NCI-H128 (cell line): ENCODE data around the gene FUOM.
A peak's percentile ranks its signal among the peaks of the same experiment; 100 is the strongest.

ENCODE experiments used
- DNase-seq: peaks from one replicate; lab custom pipeline; 2025; ENCODE audit not compliant: unreplicated experiment; lab: John Stamatoyannopoulos, UW

The FUOM gene

GRCh38 chr10:133357285-133358161 is at the start of gene FUOM:
TSS of gene FUOM (minus strand) at chr10:133358019. CDS start at chr10:133358007, 12 bp downstream.
- DNase-seq, result no peak

DNA sequence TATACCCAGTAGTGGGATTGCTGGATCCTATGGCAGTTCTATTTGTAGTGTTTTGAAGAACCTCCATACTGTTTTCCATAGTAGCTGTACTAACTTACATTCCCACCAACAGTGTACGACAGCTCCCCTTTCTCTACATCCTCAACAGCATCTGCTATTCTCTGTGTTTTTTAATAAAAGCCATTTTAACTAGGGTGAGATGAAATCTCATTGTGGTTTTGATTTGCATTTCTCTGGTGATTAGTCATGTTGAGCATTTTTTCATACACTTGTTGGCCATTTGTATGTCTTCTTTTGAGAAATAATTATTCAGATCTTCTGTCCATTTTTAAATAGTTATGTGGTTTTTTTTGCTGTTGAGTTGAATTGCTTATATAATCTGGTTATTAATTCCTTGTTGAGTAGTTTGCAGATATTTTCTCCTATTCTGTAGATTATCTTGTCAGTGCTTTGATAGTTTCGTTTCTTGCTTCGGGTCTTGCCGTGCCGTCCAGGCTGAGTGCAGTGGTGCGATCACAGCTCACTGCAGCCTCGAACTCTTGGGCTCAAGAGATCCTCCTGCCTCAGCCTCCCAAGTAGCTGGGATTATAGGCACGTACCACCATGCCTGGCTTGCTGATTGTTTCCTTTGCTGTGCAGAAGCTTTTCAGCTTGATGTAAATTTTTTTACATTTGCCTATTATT is 48.2 kb upstream of the FUOM start:
- DNase-seq, result no peak

DNA sequence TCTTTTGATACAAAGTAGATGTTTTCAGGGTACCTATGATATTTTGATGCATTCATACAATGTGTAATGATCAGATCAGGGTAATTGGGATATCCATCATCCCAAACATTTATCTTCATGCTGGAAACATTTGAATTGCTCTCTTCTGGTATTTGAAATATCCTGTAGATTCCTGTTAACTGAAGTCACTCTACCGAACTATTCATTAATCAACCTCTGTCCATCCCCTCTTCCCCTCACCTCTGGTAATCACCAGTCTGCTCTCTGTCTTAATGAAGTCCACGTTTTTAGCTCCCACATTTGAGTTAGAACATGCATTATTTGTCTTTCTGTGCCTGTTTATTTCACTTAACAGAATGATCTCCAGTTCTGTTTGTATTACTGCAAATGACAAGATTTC is 47.5 kb upstream of the FUOM start:
- DNase-seq, result no peak

DNA sequence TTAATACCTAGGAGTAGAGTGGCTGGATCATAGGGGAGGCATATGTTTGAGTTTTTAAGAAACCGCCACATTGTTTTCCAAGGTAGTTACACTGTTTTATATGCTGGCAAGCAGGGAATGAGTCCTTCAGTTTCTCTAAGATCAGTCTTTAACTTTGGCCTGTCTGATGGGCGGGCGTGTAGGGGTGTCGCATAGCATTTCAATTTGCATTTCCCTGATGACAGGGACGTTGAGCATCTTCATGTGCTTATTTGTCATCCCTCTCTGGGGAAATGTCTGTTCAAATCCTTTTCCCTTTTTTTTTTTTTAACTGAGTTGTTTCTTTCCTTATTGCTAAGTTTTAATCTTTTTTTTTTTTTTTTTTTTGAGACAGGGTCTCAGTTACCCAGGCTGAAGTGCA is 46.0 kb upstream of the FUOM start:
- no peak for DNase-seq

GRCh38 chr10:133403359-133403758 is 45.5 kb upstream of the FUOM start:
- no peak for DNase-seq

- DNase-seq, result no peak
These were observed 44.3 kb upstream of the FUOM start for GRCh38 chr10:133401981-133402725.

GRCh38 chr10:133401500-133401899 is 43.7 kb upstream of the FUOM start:
- no peak for DNase-seq

DNA sequence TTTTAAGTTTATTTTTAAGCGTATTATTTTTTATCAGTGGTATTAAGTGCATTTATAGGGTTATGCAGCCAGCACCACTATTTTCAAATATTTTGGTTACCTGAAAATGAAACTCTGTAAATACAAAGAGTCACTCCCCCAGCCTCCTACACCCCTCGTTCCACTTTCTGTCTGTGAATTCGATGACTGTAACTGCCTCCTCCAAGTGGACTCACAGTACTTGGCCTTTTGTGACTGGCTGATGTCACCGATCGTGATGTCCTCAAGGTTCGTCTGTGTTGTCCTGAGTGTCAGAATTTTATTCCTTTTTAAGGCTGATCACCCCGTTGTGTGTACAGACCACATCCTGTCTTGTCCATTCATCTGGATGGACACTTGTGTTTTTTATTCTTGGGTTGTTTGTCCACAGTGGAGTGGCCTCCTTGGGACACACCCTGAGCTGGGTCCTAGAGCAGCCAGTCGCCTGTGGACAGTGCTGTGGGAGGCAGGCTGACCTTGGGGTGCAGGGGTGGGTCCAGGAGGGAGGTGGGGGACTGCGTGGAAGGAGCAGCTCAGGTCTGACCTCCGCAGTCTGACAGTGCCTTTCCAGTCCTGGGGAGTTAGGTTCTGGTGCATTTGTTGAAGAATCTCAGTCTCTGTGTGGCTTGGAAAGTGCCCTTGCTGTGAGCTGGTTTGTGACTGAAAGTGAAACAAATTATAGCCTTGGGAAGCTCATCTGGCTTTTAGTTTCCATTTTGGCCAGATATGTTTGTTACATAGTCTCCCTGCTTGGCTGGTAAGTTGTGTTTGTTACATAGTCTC is 43.0 kb upstream of the FUOM start:
- DNase-seq, result no peak

DNA sequence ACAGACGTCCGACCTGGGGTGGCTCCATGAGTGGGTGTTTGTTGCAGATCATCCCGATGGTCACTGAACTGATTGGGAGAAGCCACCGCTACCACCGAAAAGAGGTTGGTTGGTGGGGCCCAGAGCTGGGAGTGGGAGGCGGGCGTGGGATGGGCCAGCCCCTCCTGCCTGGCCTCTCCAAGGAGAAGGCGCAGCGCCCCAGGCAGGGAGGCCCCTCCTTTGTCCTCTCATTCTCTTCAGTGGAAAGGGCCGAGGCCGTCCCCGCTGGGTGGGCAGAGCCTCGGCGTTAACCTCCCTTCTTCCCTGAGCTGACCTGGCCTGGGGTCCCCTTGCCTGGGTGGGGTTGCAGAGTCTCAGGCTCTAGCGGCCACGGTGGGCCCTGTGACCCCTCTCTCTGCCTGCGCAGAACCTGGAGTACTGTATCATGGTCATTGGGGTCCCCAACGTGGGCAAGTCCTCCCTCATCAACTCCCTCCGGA is 41.3 kb upstream of the FUOM start:
- no peak for DNase-seq

GRCh38 chr10:133397938-133398337 is 40.1 kb upstream of the FUOM start:
- no peak for DNase-seq

DNA sequence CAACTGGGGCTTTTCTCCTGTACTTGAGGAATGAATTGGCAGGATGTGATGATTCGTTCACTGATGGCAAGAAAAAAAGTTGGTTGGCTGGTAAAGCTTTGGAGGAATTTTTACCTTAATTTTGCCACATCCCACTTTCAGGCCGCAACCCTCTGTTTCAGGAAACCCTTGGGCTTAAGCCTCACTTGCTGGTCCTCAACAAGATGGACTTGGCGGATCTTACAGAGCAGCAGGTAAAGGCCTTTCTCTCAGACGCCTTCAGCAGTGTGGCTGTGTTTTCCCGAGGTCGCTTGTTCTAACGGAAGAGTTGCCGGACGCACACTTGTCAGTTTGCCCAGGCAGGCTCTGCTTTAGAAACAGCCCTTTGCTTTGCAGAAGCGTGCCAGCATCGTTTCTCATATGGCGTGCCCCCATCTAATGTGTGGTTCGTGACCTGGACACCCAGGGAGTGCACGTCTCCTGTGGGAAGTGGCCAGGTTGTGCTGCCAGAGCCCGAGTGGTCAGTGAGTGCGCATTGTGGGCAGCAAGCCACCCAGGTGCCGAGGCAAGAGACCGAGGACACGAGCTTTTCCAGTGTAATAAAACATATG is 38.3 kb upstream of the FUOM start:
- no peak for DNase-seq

DNA sequence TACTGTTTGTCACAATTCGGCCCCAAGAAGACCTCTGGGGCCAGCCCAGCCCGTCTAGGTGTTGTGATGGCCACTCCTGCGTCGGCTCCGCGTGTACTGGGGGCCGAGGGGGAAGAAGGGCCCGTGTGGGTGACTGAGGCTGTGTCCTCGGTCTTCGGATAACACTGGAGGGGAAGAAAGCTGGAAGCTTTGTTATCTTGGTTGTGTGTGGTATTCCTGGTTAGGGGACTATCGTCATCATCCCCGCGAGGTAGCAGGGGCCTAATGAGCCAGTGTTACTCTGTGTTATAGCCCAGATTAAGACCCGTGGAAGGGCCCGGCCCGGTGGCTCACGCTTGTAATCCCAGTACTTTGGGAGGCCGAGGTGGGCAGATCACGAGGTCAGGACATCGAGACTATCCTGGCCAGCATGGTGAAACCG is 37.0 kb upstream of the FUOM start:
- DNase-seq, result no peak

GRCh38 chr10:133394064-133394663 is 36.3 kb upstream of the FUOM start, which contains the start of gene MTG1:
TSS of gene MTG1 (plus strand) at chr10:133394157. CDS start at chr10:133394221, 64 bp downstream.
- DNase-seq, result peak; percentile 83

DNA sequence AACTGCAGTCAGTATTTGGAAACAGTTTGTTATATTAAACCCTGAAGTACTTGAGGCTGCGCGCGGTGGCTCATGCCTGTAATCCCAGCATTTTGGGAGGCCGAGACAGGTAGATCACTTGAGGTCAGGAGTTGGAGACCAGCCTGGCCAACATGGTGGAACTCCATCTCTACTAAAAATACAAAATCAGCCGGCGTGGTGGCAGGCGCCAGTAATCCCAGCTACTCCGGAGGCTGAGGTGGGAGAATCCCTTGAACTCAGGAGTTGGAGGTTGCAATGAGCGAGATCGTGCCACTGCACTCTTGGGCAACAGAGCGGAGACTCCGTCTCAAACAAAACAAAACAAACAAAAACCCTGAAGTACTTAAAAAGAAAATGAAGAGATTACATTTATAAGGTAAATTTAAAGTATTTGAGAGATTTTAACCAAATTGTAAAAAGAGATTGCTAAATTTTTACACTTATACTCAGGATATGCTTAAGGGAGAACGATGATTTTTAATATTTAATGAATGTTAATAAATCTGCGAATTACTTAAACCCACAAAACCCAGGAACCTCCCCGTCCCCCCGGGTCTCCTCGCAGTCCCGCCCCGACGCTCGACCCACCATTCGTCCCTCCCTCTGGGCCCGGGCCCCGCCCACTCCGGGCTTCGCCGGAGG is 35.7 kb upstream of the FUOM start:
- DNase-seq, result no peak

GRCh38 chr10:133391761-133392518 is 34.1 kb upstream of the FUOM start:
- no peak for DNase-seq

DNA sequence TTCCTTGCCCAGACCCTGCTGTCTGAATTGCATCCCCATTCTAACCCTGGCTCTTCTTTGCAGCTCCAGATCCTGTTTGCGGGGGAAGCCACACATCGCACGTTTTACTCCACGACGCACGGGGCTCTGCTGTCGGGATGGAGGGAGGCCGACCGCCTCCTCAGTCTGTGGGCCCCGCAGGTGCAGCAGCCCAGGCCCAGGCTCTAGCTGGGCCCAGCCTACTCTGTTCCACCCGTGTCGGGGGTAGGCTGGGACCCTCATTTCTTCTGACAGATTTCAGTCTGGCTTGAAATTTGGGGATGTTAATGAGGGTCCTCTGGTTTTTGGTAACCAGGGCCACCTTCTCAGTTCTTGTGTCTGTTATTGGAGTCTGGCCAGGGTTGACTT is 33.4 kb upstream of the FUOM start:
- DNase-seq, result no peak

- no peak for DNase-seq
These were observed 32.9 kb upstream of the FUOM start for GRCh38 chr10:133390597-133391248.
